Glomerular endothelial cell (primary cell): Measurements from ENCODE around the gene ATF6B. TPM values are rescaled to one million over a fixed set of nuclear protein-coding genes. Genes with fewer than 3 reads are reported as not detected.
"Not testable (repeated sequence)": the region's sequence is repeated elsewhere in the genome, so short reads cannot be mapped to it uniquely, and the experiment has no call there.

Experiments
- DNase-seq: peaks from one replicate; pipeline ENCODE4 v3.0.0-alpha.2; 2011; ENCODE audit warnings: low read depth, low spot score; ENCODE audit errors: extremely low read depth
- total RNA-seq: library from RNA; depleted of rRNA; stranded (reverse); fragments of >200 nt; gene quantifications from 2 replicates; pipeline ENCODE4 v1.2.3, GENCODE V29; 2015

The ATF6B gene
- total RNA-seq, 1 donor from 2014 or later: 87.6 TPM

- DNase-seq: no peak
These were observed 28.8 kb upstream of the ATF6B start for GRCh38 chr6:32156891-32157290.

- no peak for DNase-seq
These were observed 26.6 kb upstream of the ATF6B start for GRCh38 chr6:32154514-32155161.

GRCh38 chr6:32153564-32154513 lies 25.8 kb upstream of the ATF6B start, which contains the start of gene PPT2:
Gene PPT2 (plus strand): TSS chr6:32154141. CDS start chr6:32154595, 454 bp downstream.
- DNase-seq: peak; percentile 72

GRCh38 chr6:32152769-32153563 lies 24.9 kb upstream of the ATF6B start:
- no peak for DNase-seq

DNA sequence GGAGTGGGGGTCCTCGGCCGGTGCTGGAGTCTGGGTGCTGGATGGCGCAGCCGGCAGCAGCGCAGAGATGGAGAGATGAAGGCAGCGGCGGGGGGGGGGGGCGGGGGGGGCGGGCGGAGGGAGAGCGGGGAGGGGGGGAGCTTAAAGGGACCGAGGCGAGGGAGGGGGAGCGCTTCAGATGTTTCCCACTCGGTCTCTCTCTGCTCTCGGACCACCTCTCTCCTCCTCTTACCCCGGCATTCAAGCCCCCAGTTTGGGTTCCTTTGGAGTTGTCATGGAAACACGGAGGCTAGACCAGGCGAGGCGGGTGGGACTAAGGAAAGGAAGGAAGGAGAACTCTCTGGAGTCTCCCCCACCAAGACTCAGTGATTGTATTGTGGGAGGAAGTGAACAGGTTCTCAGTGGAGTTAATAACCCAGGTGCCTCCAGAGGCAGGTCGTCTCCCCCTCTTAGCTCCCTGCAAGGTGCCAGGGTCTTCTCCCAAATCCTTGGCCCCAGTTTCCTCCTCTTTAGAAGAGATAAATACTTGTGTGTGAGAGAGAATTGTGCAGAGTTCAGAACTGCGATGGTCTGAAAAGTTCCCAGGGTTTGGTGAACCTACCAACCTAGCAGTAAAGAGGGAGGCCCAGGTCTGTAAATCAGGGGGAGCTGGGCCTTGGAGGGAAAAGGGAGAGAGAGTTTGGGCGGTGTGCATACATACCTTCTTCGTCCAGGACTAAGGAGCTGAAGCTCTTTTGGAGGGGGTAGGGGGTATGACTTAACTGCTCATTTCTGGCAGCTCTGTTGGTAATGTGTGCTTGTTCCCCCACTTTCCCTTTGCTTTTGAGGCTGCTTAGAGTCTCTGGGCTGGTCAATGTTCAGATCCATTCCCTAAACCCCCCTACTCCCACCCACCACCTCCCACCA lies 24.1 kb upstream of the ATF6B start, which contains the start of gene PRRT1:
Gene PRRT1 (minus strand): TSS at position 77 of the 906 bp plus-strand sequence. CDS start 112 bp downstream, outside the sequence.
- DNase-seq: no peak

DNA sequence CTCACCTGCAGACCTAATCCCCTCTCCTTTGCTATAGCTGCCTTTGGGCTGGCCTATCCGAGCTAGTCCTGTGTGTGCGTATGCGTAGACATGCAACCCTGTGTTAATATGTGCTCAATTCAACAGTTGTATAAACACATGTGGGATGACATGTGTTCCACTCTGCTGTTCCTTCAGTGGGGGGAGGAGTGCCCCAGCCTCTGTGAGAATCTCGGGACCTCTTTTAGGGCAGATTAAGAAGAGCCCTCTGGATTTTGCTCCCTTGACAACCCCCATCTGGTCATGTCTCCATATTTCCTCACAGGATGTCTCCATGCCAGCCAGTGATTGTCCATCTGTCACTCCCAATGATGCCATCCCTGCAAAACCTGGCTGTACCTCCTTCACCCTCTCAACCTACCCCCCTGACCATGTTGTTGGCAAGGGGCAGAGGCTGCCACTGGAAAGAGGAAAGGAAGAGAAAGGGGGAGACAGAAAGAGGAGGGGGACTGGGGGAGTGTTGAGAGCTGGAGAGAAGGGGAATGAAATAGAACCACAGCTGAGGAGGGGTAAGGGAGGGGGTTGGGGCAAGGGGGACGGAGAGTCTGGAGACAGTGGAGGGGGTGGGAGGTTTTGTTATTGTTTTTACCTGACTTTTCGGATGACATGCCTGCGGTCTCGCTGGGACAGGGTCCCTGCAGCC lies 23.3 kb upstream of the ATF6B start:
- DNase-seq: no peak

DNA sequence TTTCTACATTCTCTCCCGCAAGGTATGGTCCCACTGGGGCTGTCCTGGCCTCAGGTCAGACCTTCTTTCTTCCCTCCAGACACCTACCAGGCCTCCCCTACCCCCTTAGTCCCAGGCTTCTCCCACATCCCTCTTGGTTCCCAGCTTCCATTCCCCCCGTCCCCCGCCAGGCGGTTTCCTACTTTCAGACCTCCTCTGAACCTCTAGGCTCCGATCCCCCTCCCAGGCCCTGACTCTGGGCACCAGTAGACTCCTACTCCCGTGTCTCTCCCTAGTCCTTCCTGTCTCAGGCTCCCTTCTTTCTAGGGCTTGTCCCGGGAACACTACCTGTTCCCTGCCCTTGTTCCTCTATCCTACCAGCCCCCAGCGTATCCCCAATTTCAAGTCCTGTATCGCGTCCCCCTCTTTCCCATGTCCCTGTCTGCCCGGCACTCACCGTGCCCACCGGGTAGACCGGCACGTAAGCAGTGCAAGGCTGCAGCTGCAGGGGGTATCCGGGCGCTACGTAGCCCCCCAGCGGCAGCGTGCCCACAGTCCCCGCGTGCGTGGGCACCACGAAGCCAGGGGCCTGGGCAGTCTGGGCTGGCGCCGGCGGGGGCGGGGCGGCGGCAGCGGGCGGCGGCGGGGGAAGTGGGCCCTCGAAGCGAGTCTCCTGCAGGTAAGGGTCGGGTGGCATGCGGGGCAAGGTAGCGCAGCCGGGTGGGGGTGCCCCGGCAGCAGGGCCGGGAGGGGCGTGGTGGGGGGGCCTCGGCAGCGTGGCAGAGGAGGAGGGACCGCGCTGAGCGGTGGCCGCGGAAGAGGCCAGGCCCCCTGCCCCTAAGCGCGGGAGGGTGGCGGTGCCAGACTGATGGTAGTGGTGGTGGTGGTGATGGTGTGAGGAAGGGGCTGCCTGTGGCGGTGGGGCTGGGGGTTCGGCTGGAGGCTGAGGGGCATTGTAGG lies 22.2 kb upstream of the ATF6B start:
- DNase-seq: no peak

GRCh38 chr6:32149092-32149755 lies 21.2 kb upstream of the ATF6B start:
- DNase-seq: no peak

GRCh38 chr6:32148289-32149091 lies 20.4 kb upstream of the ATF6B start:
- DNase-seq: no peak

DNA sequence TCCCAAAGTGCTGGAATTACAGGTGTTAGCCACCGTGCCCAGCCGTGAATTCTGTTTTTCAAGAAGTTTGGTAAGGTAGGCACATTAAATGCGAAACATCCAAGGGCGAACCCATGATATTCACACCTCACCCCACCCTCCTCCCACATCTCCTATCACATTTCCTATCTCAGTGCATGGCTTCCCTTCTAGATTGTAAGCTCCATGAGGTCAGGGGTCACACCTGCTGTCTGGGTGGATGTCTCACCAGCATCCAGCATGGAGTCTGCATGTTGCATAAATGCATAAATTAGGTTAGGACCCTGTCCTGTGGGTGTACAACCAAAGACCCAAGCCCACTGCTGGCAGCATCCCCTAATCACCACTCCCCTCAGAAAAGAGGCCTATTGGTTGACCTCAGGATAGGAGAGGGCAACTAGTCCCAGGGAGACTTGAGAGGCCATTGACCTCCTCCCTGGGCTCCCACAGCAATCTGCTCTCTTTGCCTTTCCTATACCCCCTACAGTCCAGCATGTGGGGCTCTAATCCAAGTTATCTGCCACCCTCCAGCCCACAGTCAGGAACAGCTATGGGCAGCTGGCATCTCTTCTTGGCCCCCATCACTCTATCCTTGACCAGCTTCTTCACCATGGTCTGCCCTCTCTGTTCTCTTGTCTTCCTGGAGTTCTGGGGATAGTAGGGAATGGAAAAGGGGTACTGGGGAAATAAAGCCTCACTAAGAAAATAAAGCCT lies 19.5 kb upstream of the ATF6B start:
- DNase-seq: no peak

DNA sequence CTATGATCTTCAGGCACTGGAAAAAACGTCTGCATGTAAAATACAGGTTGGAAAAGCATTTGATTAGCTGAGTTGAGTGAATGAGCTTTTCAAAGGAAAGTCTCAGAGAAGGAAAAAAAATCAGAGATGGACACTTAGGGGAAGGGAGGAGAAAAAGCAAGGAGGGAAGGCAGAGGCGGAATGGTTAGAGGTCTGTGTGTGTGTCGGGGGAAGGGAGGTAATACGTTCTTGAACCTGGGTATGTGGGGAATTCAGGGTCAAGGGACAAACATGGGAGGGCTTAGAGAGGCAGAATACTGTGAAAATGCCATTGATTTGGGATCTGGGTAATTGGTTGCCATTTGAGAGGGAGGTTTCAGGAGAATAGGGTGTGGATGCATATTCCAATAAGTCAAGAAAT lies 18.6 kb upstream of the ATF6B start:
- no peak for DNase-seq

DNA sequence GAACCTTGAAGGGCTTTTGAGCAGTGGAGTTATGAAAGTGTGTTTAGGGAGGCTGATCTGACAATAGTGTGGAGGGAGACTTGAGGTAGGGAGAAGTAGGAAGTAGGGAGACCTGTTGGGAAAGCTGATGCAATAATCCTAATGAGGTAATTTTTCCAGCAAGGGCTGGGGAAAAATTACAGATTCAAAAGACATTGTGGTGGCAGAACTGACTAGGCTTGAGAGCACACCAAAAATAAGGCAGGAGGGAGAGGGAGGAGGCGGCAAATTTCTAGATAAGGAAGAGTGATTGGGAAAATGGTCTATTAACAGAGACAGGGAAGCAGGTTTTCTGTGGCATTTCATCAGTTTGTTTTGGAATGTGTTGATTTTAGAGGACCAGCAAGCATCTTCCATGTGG lies 18.2 kb upstream of the ATF6B start:
- DNase-seq: no peak

- DNase-seq: not testable (repeated sequence)
These were observed 16.2 kb upstream of the ATF6B start for GRCh38 chr6:32144238-32144637.

DNA sequence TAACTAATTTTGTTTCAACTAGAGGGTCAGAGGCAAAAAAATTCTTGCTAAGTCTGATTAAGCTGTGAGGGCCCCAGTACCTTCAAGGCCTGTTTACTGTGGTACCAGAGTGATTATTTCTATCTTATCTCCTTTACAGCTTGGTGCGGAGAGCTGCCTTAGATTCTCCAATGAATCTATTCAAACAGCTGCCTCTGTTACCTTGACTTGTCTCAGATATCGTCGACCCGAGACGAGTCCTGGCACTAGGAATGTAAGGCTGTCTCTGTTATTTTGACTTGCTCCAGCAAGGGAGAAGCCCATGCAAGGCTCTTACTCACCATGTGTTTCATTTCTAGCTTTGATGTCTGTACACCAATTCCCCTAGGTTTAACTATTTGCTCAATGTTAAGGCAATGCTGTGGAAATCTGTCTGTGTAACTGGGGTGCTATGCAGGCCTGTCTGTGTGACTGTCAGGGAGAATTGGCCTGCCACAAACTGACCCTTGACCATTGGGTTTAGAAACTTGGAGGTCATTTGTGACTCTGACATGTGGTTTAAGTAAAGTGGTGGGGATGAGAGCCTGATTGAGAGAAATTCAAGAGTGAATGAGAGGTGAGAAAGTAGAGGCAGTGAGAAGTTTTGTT lies 12.5 kb upstream of the ATF6B start:
- DNase-seq: no peak

GRCh38 chr6:32139590-32139989 lies 11.5 kb upstream of the ATF6B start:
- no peak for DNase-seq

DNA sequence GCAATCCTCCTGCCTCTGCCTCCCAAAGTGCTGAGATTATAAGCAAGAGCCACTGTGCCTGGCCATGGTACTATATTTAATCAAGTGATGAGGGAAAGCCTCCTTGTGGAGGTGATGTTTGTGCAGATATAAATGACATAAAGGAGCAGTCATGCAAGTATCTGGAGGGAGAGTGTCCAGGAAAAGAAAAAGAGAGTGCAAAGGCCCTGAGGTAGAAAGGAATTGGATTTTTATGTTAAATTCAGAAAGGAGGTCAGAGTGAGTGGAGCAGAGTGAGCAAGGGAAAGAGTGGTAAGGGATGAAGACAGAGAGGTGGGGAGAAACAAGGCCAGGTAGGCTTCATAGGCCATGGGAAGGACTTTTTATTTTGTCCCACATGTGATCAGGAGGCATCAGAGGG lies 9.4 kb upstream of the ATF6B start:
- DNase-seq: no peak
